ENCODE measurements around the gene OR4N2.
"Not testable (repeated sequence)": the region's sequence is repeated elsewhere in the genome, so short reads cannot be mapped to it uniquely, and the experiment has no call there.

The OR4N2 gene

GRCh38 chr14:19827626-19828244, 24.2 kb downstream of the OR4N2 start:
- DNase-seq = peak in 8 of 42 donors; percentile 18 to 46 (median 20)

GRCh38 chr14:19828314-19828713, 24.7 kb downstream of the OR4N2 start:
- DNase-seq = no peak
- intact Hi-C loops (cut with DNase I) = no loop called here

More at GRCh38 chr14:19827626-19828244, 24.2 kb downstream of the OR4N2 start:
- intact Hi-C loops (cut with DNase I) = not testable (repeated sequence)

- DNase-seq = not testable (repeated sequence)
Observed at GRCh38 chr14:19834203-19834848, 30.8 kb downstream of the OR4N2 start.

GRCh38 chr14:19838433-19838832, 34.9 kb downstream of the OR4N2 start:
- intact Hi-C loops (cut with DNase I) = no loop called here
- no peak for DNase-seq

More at GRCh38 chr14:19834203-19834848, 30.8 kb downstream of the OR4N2 start:
- intact Hi-C loops (cut with DNase I) = not testable (repeated sequence)

GRCh38 chr14:19851365-19851764, 47.8 kb downstream of the OR4N2 start:
- intact Hi-C loops (cut with DNase I) = no loop called here
- DNase-seq = no peak

GRCh38 chr14:19866061-19866669, 62.6 kb downstream of the OR4N2 start:
- intact Hi-C loops (cut with DNase I); DNase-seq: not testable (repeated sequence)

- intact Hi-C loops (cut with DNase I) = no loop called here
- no peak for DNase-seq
Observed at GRCh38 chr14:19873178-19873577, 69.6 kb downstream of the OR4N2 start.

GRCh38 chr14:19874842-19875241, 71.3 kb downstream of the OR4N2 start, which contains the start of gene OR4K2:
Gene OR4K2, plus strand, starts transcription at chr14:19875142. Its CDS starts 1,126 bp downstream, at chr14:19876268.
- intact Hi-C loops (cut with DNase I) = no loop called here
- no peak for DNase-seq

- no peak for DNase-seq
- intact Hi-C loops (cut with DNase I) = no loop called here
Observed at GRCh38 chr14:19878029-19878642, 74.6 kb downstream of the OR4N2 start.
